Prostate gland (tissue), 2 donors: ENCODE results near the gene MAP6.

Source experiments
- CTCF ChIP-seq, 4 experiments: fragments of 200-600 bp in 2 of 4; fragments of 450-650 bp in 2 of 4; sonication (generic) in 2 of 4; IDR thresholded peaks; 1 replicate in 3 of 4; 2 replicates in 1 of 4; pipeline ENCODE4 v1.5.1; 2016 to 2019; ENCODE audit warnings: antibody characterized with exemption in 4 of 4, mild to moderate bottlenecking in 2 of 4, moderate library complexity in 2 of 4
- POLR2AphosphoS5 ChIP-seq: sonication (generic); formaldehyde crosslinking; IDR thresholded peaks from one replicate; pipeline ENCODE4 v1.6.1; 2017; ENCODE audit warnings: antibody characterized with exemption

- TF ChIP-seq CTCF (IDR thresholded peaks at IDR 0.05) (no peak), POLR2AphosphoS5 (no peak)
Measured at GRCh38 chr11:75655605-75656004, 13.2 kb downstream of the MAP6 start.
